Neuronal stem cell (in vitro differentiated cells): ENCODE measurements around the gene ZSCAN30.
A peak's percentile ranks its signal among the peaks of the same experiment; 100 is the strongest.

ENCODE experiments used
- DNase-seq: peaks from one replicate; pipeline ENCODE4 v3.0.0-alpha.2; 2013; ENCODE audit warnings: low spot score
- H2AFZ ChIP-seq: one replicate; pipeline ENCODE4 v1.6.1; 2013; ENCODE audit warnings: mild to moderate bottlenecking, low read length, inconsistent platforms
- H2AK5ac ChIP-seq: 2 replicates; pipeline ENCODE4 v1.6.1; 2013; ENCODE audit warnings: low read depth, mild to moderate bottlenecking, inconsistent platforms, low read length, moderate library complexity, mixed read lengths
- H2BK120ac ChIP-seq: 2 replicates; pipeline ENCODE4 v1.6.1; 2013; ENCODE audit warnings: low read depth, mild to moderate bottlenecking, inconsistent platforms, low read length, moderate library complexity, mixed read lengths
- H2BK12ac ChIP-seq: one replicate; pipeline ENCODE4 v1.6.1; 2013; ENCODE audit warnings: low read length, inconsistent platforms
- H2BK15ac ChIP-seq: 2 replicates; pipeline ENCODE4 v1.6.1; 2013; ENCODE audit warnings: mild to moderate bottlenecking, low read length, inconsistent platforms, mixed read lengths
- H2BK5ac ChIP-seq: one replicate; pipeline ENCODE4 v1.6.1; 2013; ENCODE audit warnings: inconsistent platforms, mild to moderate bottlenecking, low read length, moderate library complexity
- H3K14ac ChIP-seq: one replicate; pipeline ENCODE4 v1.6.1; 2013; ENCODE audit warnings: low read length, inconsistent platforms
- H3K18ac ChIP-seq: 2 replicates; pipeline ENCODE4 v1.6.1; 2013; ENCODE audit warnings: low read length, inconsistent platforms
- H3K23ac ChIP-seq: 2 replicates; pipeline ENCODE4 v1.6.1; 2013; ENCODE audit warnings: low read depth, mild to moderate bottlenecking, mixed read lengths, low read length, inconsistent platforms; ENCODE audit not compliant: poor library complexity
- H3K27ac ChIP-seq: replicated peaks from 3 replicates; pipeline ENCODE4 v1.5.1; 2013; ENCODE audit warnings: low read length, inconsistent platforms
- H3K27me3 ChIP-seq, 3 experiments: 2 replicates each; pipeline ENCODE4 v1.6.1; 2013; ENCODE audit warnings: low read length in 3 of 3, mild to moderate bottlenecking in 2 of 3, inconsistent platforms in 1 of 3, low read depth in 1 of 3, mixed read lengths in 1 of 3, moderate library complexity in 1 of 3; ENCODE audit not compliant: control insufficient read depth in 3 of 3, insufficient read depth in 3 of 3
- H3K36me3 ChIP-seq, 2 donors: replicated peaks in 1 of 2; 2 replicates each; pipeline ENCODE4 v1.6.1; 2013; ENCODE audit warnings: low read length in 2 of 2; ENCODE audit not compliant: control insufficient read depth in 2 of 2, insufficient read depth in 2 of 2
- H3K4ac ChIP-seq: 2 replicates; pipeline ENCODE4 v1.6.1; 2013; ENCODE audit warnings: inconsistent platforms, mild to moderate bottlenecking, low read length, moderate library complexity
- H3K4me1 ChIP-seq, 2 donors: 1 replicate in 1 of 2; 2 replicates in 1 of 2; pipeline ENCODE4 v1.6.1; 2013; ENCODE audit warnings: low read length in 2 of 2, low read depth in 1 of 2; ENCODE audit not compliant: control insufficient read depth in 2 of 2, insufficient read depth in 1 of 2
- H3K4me2 ChIP-seq: one replicate; pipeline ENCODE4 v1.6.1; 2013; ENCODE audit warnings: mild to moderate bottlenecking, low read length, inconsistent platforms; ENCODE audit not compliant: insufficient read depth, poor library complexity, severe bottlenecking
- H3K4me3 ChIP-seq, 2 donors: 2 replicates each; pipeline ENCODE4 v1.5.1; 2013; ENCODE audit warnings: low read length in 2 of 2, mild to moderate bottlenecking in 2 of 2, inconsistent platforms in 1 of 2, moderate library complexity in 1 of 2
- H3K79me1 ChIP-seq: one replicate; pipeline ENCODE4 v1.6.1; 2013; ENCODE audit warnings: low read depth, mild to moderate bottlenecking, inconsistent platforms, low read length, moderate library complexity
- H3K9ac ChIP-seq: one replicate; pipeline ENCODE4 v1.6.1; 2013; ENCODE audit warnings: mild to moderate bottlenecking, low read depth, low read length, inconsistent platforms; ENCODE audit not compliant: poor library complexity
- H3K9me3 ChIP-seq, 2 donors: replicated peaks in 1 of 2; 2 replicates each; pipeline versions ENCODE3 to v1.6.1; 2013; ENCODE audit warnings: low read length in 2 of 2, mild to moderate bottlenecking in 2 of 2, inconsistent platforms in 1 of 2, low read depth in 1 of 2, mixed read lengths in 1 of 2, moderate library complexity in 1 of 2; ENCODE audit not compliant: control insufficient read depth in 2 of 2, insufficient read depth in 1 of 2
- H4K8ac ChIP-seq: one replicate; pipeline ENCODE4 v1.6.1; 2013; ENCODE audit warnings: low read depth, mild to moderate bottlenecking, inconsistent platforms, low read length, moderate library complexity
- H4K91ac ChIP-seq: one replicate; pipeline ENCODE4 v1.6.1; 2013; ENCODE audit warnings: low read length, low read depth, mild to moderate bottlenecking, inconsistent platforms; ENCODE audit not compliant: poor library complexity
- WGBS, 2 donors: extraction: QIAGEN DNeasy Blood & Tissue Kit; methylation state at CpG; one replicate each; pipeline ENCODE4 v1.1.7; 2013; ENCODE audit warnings: missing lambda C conversion rate in 2 of 2, mixed read lengths in 1 of 2; ENCODE audit not compliant: insufficient read length in 2 of 2, insufficient replicate concordance in 1 of 2; ENCODE audit errors: extremely low coverage in 2 of 2; 5-methylcytosine and 5-hydroxymethylcytosine counted together

ZSCAN30 gene

GRCh38 chr18:35245719-35246317 lies 44.2 kb downstream of the ZSCAN30 start:
- Histone ChIP-seq H3K27me3 (no peaks in the 10 kb centered on the region), H2BK120ac (no peak overlapping the region), H2AK5ac (no peak overlapping the region), H4K91ac (no peak overlapping the region), H3K4me3 (no peak overlapping the region), H3K9me3 (peaks cover 5 to 82% of the 10 kb centered on the region in 2 donors), H2BK5ac (no peak overlapping the region), H3K36me3 (peaks cover 57 to 88% of the 10 kb centered on the region in 2 donors), H2BK15ac (no peak overlapping the region), H4K8ac (no peak overlapping the region), H3K79me1 (peaks cover 1% of the 10 kb centered on the region), H3K23ac (no peak overlapping the region), H3K4ac (no peak overlapping the region), H3K14ac (no peak overlapping the region), H2AFZ (no peak overlapping the region), H3K9ac (no peak overlapping the region), H3K4me2 (no peak overlapping the region), H3K27ac (no peak overlapping the region), H2BK12ac (no peak overlapping the region), H3K18ac (no peak overlapping the region), H3K4me1 (peaks cover 0 to 5% of the 10 kb centered on the region in 2 donors)
- no CpG with 5 or more reads among the region's 4 CpGs for WGBS, 2 donors
- no peak for DNase-seq

GRCh38 chr18:35244671-35245070 lies 45.4 kb downstream of the ZSCAN30 start:
- Histone ChIP-seq H3K4me3 (no peak overlapping the region), H3K4me1 (peaks cover 0 to 5% of the 10 kb centered on the region in 2 donors), H2BK120ac (no peak overlapping the region), H3K4ac (no peak overlapping the region), H3K27ac (no peak overlapping the region), H2BK15ac (no peak overlapping the region), H3K79me1 (peaks cover 1% of the 10 kb centered on the region), H2BK12ac (no peak overlapping the region), H3K36me3 (peaks cover 53 to 76% of the 10 kb centered on the region in 2 donors), H3K27me3 (no peaks in the 10 kb centered on the region), H3K4me2 (no peak overlapping the region), H2AK5ac (no peak overlapping the region), H2AFZ (no peak overlapping the region), H3K9ac (no peak overlapping the region), H2BK5ac (no peak overlapping the region), H4K8ac (no peak overlapping the region), H4K91ac (no peak overlapping the region), H3K9me3 (peaks cover 5 to 71% of the 10 kb centered on the region in 2 donors), H3K14ac (no peak overlapping the region), H3K18ac (no peak overlapping the region), H3K23ac (no peak overlapping the region)
- WGBS, 2 donors = no CpG with 5 or more reads among the region's 4 CpGs
- no peak for DNase-seq

GRCh38 chr18:35242426-35242825 lies 47.6 kb downstream of the ZSCAN30 start:
- no peak overlapping the region for H4K91ac ChIP-seq
- no peak overlapping the region for H4K8ac ChIP-seq
- no peak overlapping the region for H3K9ac ChIP-seq
- H3K4ac ChIP-seq = no peak overlapping the region
- H3K36me3 ChIP-seq = peaks cover 40 to 56% of the 10 kb centered on the region in 2 donors
- peak overlapping the region in 1 of 2 donors; percentile 57 for H3K4me3 ChIP-seq
- H3K27me3 ChIP-seq = no peaks in the 10 kb centered on the region
- H3K27ac ChIP-seq = no peak overlapping the region
- WGBS, 2 donors = no CpG with 5 or more reads among the region's 6 CpGs
- H2BK5ac ChIP-seq = no peak overlapping the region
- no peak overlapping the region for H2BK15ac ChIP-seq
- H2AFZ ChIP-seq = no peak overlapping the region
- no peak overlapping the region for H3K14ac ChIP-seq
- H3K23ac ChIP-seq = no peak overlapping the region
- no peak for DNase-seq
- H2BK120ac ChIP-seq = no peak overlapping the region
- no peak overlapping the region for H2BK12ac ChIP-seq
- no peak overlapping the region for H3K4me2 ChIP-seq
- H3K9me3 ChIP-seq = peaks cover 5 to 55% of the 10 kb centered on the region in 2 donors
- H2AK5ac ChIP-seq = no peak overlapping the region
- peaks cover 0 to 5% of the 10 kb centered on the region in 2 donors for H3K4me1 ChIP-seq
- H3K18ac ChIP-seq = no peak overlapping the region
- peaks cover 1% of the 10 kb centered on the region for H3K79me1 ChIP-seq

- no peak overlapping the region for H4K91ac ChIP-seq
- DNase-seq = no peak
- H2BK12ac ChIP-seq = no peak overlapping the region
- peaks cover 32 to 46% of the 10 kb centered on the region in 2 donors for H3K36me3 ChIP-seq
- no peak overlapping the region for H3K23ac ChIP-seq
- peak overlapping the region; percentile 56 for H3K4me2 ChIP-seq
- H2BK15ac ChIP-seq = no peak overlapping the region
- peak overlapping the region; percentile 74 for H2AFZ ChIP-seq
- H3K4me1 ChIP-seq = peaks cover 0 to 5% of the 10 kb centered on the region in 2 donors
- no peak overlapping the region for H2BK120ac ChIP-seq
- H3K27ac ChIP-seq = peak overlapping the region; percentile 96
- H4K8ac ChIP-seq = no peak overlapping the region
- no CpG with 5 or more reads among the region's 5 CpGs for WGBS, 2 donors
- no peak overlapping the region for H2BK5ac ChIP-seq
- H3K9me3 ChIP-seq = peaks cover 5 to 45% of the 10 kb centered on the region in 2 donors
- H3K9ac ChIP-seq = no peak overlapping the region
- H3K27me3 ChIP-seq = no peaks in the 10 kb centered on the region
- no peak overlapping the region for H3K18ac ChIP-seq
- H3K4ac ChIP-seq = no peak overlapping the region
- peak overlapping the region; percentile 57 to 84 for H3K4me3 ChIP-seq
- H3K14ac ChIP-seq = no peak overlapping the region
- peaks cover 1% of the 10 kb centered on the region for H3K79me1 ChIP-seq
- no peak overlapping the region for H2AK5ac ChIP-seq
Measured at GRCh38 chr18:35241448-35241804, 48.6 kb downstream of the ZSCAN30 start.
